CD4-positive, alpha-beta T cell (primary cell): ENCODE data around the gene UROS. TPM values are rescaled to one million over a fixed set of nuclear protein-coding genes. Genes with fewer than 3 reads are reported as not detected.

Experiments used
- ATAC-seq: fragments of 200-7000 bp; cut with Tn5 transposase; one replicate; pipeline ENCODE4 v1.10.0; 2022; ENCODE audit warnings: mild to moderate bottlenecking; ENCODE audit not compliant: poor library complexity
- CTCF ChIA-PET: fragments of 350-600 bp; sonication (Branson Sonifier 250); formaldehyde crosslinking; loops from one replicate; lab custom pipeline; 2021; ENCODE audit warnings: antibody characterized with exemption, inconsistent platforms; lab: Charles Lee
- POLR2A ChIA-PET: fragments of 350-600 bp; sonication (Branson Sonifier 250); formaldehyde crosslinking; loops from one replicate; lab custom pipeline; 2021; ENCODE audit warnings: antibody characterized with exemption, inconsistent platforms; lab: Charles Lee
- DNase-seq, 14 experiments: peaks; one replicate each; pipeline ENCODE4 v3.0.0-alpha.2; 2013 to 2020; ENCODE audit warnings: mixed read lengths in 2 of 14
- H3K27ac ChIP-seq, 2 donors: one replicate each; pipeline versions ENCODE4 v1.5.1 to v1.7.0; 2013; ENCODE audit warnings: low read length in 2 of 2, low read depth in 1 of 2, mild to moderate bottlenecking in 1 of 2
- H3K27me3 ChIP-seq, 2 experiments: 1 replicate in 1 of 2; 2 replicates in 1 of 2; pipeline versions ENCODE4 v1.6.1 to v1.7.0; 2013; ENCODE audit warnings: low read length in 2 of 2, control low read depth in 1 of 2, mild to moderate bottlenecking in 1 of 2, moderate library complexity in 1 of 2; ENCODE audit not compliant: insufficient read depth in 2 of 2, control insufficient read depth in 1 of 2
- H3K36me3 ChIP-seq: one replicate; pipeline ENCODE4 v1.6.1; 2013; ENCODE audit warnings: low read length, control low read depth; ENCODE audit not compliant: insufficient read depth
- H3K4me1 ChIP-seq: one replicate; pipeline ENCODE4 v1.6.1; 2013; ENCODE audit warnings: low read length, control low read depth; ENCODE audit not compliant: insufficient read depth
- H3K4me3 ChIP-seq: one replicate; pipeline ENCODE4 v1.5.1; 2013; ENCODE audit warnings: mild to moderate bottlenecking, low read length, moderate library complexity
- H3K9me3 ChIP-seq, 2 experiments: 1 replicate in 1 of 2; 2 replicates in 1 of 2; pipeline versions ENCODE4 v1.6.1 to v1.7.0; 2013; ENCODE audit warnings: low read length in 2 of 2, mild to moderate bottlenecking in 2 of 2, control low read depth in 1 of 2, moderate library complexity in 1 of 2; ENCODE audit not compliant: control insufficient read depth in 1 of 2, insufficient read depth in 1 of 2
- H3K27ac Mint-ChIP-seq: one replicate; pipeline ENCODE4 v1.8.0; 2020; ENCODE audit warnings: mixed read lengths
- H3K27me3 Mint-ChIP-seq: one replicate; pipeline ENCODE4 v1.8.0; 2021; ENCODE audit warnings: mixed read lengths
- H3K36me3 Mint-ChIP-seq: one replicate; pipeline ENCODE4 v1.8.0; 2021; ENCODE audit warnings: low read depth, mixed read lengths
- H3K4me1 Mint-ChIP-seq: one replicate; pipeline ENCODE4 v1.8.0; 2021; ENCODE audit warnings: low read depth, mixed read lengths
- H3K4me3 Mint-ChIP-seq: one replicate; pipeline ENCODE4 v1.8.0; 2020; ENCODE audit warnings: mild to moderate bottlenecking, mixed read lengths
- H3K9me3 Mint-ChIP-seq: one replicate; pipeline ENCODE4 v1.8.0; 2020; ENCODE audit warnings: mixed read lengths
- CTCF ChIP-seq: fragments of 200-600 bp; IDR thresholded peaks from one replicate; pipeline ENCODE4 v1.8.0; 2022; ENCODE audit warnings: antibody characterized with exemption, mild to moderate bottlenecking
- intact Hi-C, 2 experiments: fragments of 100-400 bp; cut with DNase I in 1 of 2; cut with micrococcal nuclease in 1 of 2; formaldehyde crosslinking; loops; one replicate each; pipeline versions ENCODE4 v1.15.1 to v1.9.0; 2023 to 2025; cut with DNase I, micrococcal nuclease
- total RNA-seq, 174 experiments: library from RNA in 2 of 174; stranded (reverse) in 2 of 174; gene quantifications; one replicate each; pipeline ENCODE4 v1.2.3 and lab custom pipeline; 2021 to 2026

The UROS gene
- total RNA-seq, 2 experiments from 2014 or later: 18.2 to 18.6 TPM

DNA sequence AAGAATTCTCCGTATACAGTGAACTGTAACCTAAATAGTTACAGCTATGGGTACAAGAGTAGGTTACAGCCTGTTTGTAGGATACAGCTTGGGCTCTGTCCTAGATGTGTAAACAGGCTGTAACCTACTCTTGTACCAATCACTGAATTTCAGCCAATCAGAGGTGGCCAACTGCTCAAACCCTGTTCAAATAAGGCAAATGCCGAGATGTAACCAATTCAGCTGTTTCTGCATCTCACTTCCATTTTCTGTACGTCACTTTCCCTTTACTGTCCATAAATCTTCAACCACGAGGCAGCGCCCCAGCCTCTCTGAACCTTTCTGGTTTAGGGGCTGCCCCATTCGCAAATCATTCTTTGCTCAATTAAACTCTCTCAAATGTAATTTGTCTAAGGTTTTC is 39.1 kb downstream of the UROS start:
- intact Hi-C loops: no loop called here
- TF ChIP-seq CTCF: no peak
- no peaks in the 10 kb centered on the region for H3K27me3 Mint-ChIP-seq
- H3K4me3 Mint-ChIP-seq: no peak overlapping the region
- Histone ChIP-seq H3K4me1 (peaks cover 19% of the 10 kb centered on the region), H3K9me3 (no peaks in the 10 kb centered on the region), H3K4me3 (no peak overlapping the region), H3K36me3 (no peaks in the 10 kb centered on the region), H3K27me3 (no peaks in the 10 kb centered on the region), H3K27ac (no peak overlapping the region)
- no peaks in the 10 kb centered on the region for H3K9me3 Mint-ChIP-seq
- no peak for DNase-seq
- peaks cover 19% of the 10 kb centered on the region for H3K4me1 Mint-ChIP-seq
- H3K36me3 Mint-ChIP-seq: peaks cover 13% of the 10 kb centered on the region
- no peak overlapping the region for H3K27ac Mint-ChIP-seq
- ChIA-PET POLR2A (interaction anchor here (0.7 kb wide), 1 partner anchor 10 kb away, joined by 3 read pairs; no protein-coding TSS in a partner anchor), CTCF (no interaction called here)
- no peak for ATAC-seq

- no peak overlapping the region for H3K4me3 ChIP-seq
- no peak overlapping the region for H3K4me3 Mint-ChIP-seq
- no peaks in the 10 kb centered on the region for H3K9me3 Mint-ChIP-seq
- H3K27ac Mint-ChIP-seq: no peak overlapping the region
- H3K27ac ChIP-seq: no peak overlapping the region
- intact Hi-C loops: no loop called here
- TF ChIP-seq CTCF: no peak
- no peak for ATAC-seq
- POLR2A ChIA-PET: no interaction called here
- CTCF ChIA-PET: no interaction called here
- no peak for DNase-seq
- H3K27me3 ChIP-seq: no peaks in the 10 kb centered on the region
- H3K36me3 Mint-ChIP-seq: peaks cover 13% of the 10 kb centered on the region
- no peaks in the 10 kb centered on the region for H3K9me3 ChIP-seq
- no peaks in the 10 kb centered on the region for H3K27me3 Mint-ChIP-seq
- no peaks in the 10 kb centered on the region for H3K36me3 ChIP-seq
- H3K4me1 ChIP-seq: peaks cover 13% of the 10 kb centered on the region
- peaks cover 15% of the 10 kb centered on the region for H3K4me1 Mint-ChIP-seq
These were observed 39.6 kb downstream of the UROS start for GRCh38 chr10:125783408-125783807.

- CTCF ChIA-PET: no interaction called here
- Mint-ChIP-seq H3K27me3 (no peaks in the 10 kb centered on the region), H3K36me3 (peaks cover 12% of the 10 kb centered on the region), H3K4me1 (peaks cover 7% of the 10 kb centered on the region), H3K4me3 (no peak overlapping the region), H3K27ac (no peak overlapping the region), H3K9me3 (no peaks in the 10 kb centered on the region)
- H3K4me3 ChIP-seq: no peak overlapping the region
- H3K36me3 ChIP-seq: no peaks in the 10 kb centered on the region
- H3K9me3 ChIP-seq: no peaks in the 10 kb centered on the region
- DNase-seq (no peak), ATAC-seq (no peak)
- no peak for TF ChIP-seq CTCF
- no peak overlapping the region for H3K27ac ChIP-seq
- H3K27me3 ChIP-seq: no peaks in the 10 kb centered on the region
- H3K4me1 ChIP-seq: peaks cover 6% of the 10 kb centered on the region
- intact Hi-C loops: no loop called here
- POLR2A ChIA-PET: no interaction called here
These were observed 40.4 kb downstream of the UROS start for GRCh38 chr10:125782616-125783015.
